HepG2 (cell line): ENCODE results near the gene PTH. TPM values are rescaled to one million over a fixed set of nuclear protein-coding genes. Genes with fewer than 3 reads are reported as not detected.

Experiments used
- ATAC-seq: fragments of 200-7000 bp; cut with Tn5 transposase; 3 replicates; pipeline ENCODE4 v1.9.1; 2020; ENCODE audit warnings: mild to moderate bottlenecking, moderate library complexity
- BruUV-seq: library from RNA; stranded (reverse); fragments of 400-500 nt; replicated peaks from 2 replicates; lab custom pipeline; 2021; lab: Mats Ljungman, UMichigan
- CTCF ChIA-PET: fragments of 300-600 bp; formaldehyde crosslinking; extraction: SDS; loops from one replicate; lab custom pipeline; 2021; ENCODE audit warnings: low total read pairs, inconsistent platforms, low intra/inter-chr PET ratio; lab: Yijun Ruan, JAX
- POLR2A ChIA-PET: fragments of 350-600 bp; sonication (Branson Sonifier 250); formaldehyde crosslinking; loops from one replicate; lab custom pipeline; 2020; ENCODE audit warnings: antibody characterized with exemption, inconsistent platforms; lab: Yijun Ruan, JAX
- DNase-seq: peaks from one replicate; pipeline ENCODE4 v3.0.0-alpha.2; 2015; ENCODE audit warnings: low spot score
- FAIRE-seq: peaks from 3 replicates; lab custom pipeline; 2011; peaks lifted over from hg19 to GRCh38; lab: Jason Lieb, UNC
- H2AFZ ChIP-seq: one replicate; pipeline ENCODE4 v1.6.1; 2011; ENCODE audit warnings: low read length, inconsistent platforms
- H3K27ac ChIP-seq: fragments of 300-600 bp; 3 replicates; pipeline ENCODE4 v1.8.0; 2011; ENCODE audit warnings: mixed run types, mild to moderate bottlenecking, mixed read lengths, low read length, inconsistent platforms; ENCODE audit not compliant: insufficient read depth; ENCODE audit errors: extremely low read length
- H3K27me3 ChIP-seq, 2 experiments: fragments of 200-600 bp in 1 of 2; 2 replicates in 1 of 2; 3 replicates in 1 of 2; pipeline versions ENCODE4 v1.6.0 to v1.8.0; 2011; ENCODE audit warnings: low read length in 2 of 2, mild to moderate bottlenecking in 2 of 2, moderate library complexity in 2 of 2, inconsistent platforms in 1 of 2; ENCODE audit not compliant: insufficient read depth in 2 of 2, control insufficient read depth in 1 of 2
- H3K36me3 ChIP-seq, 2 experiments: fragments of 200-600 bp in 1 of 2; replicated peaks in 1 of 2; 2 replicates in 1 of 2; 3 replicates in 1 of 2; pipeline versions ENCODE4 v1.5.1 to v1.8.0; 2011; ENCODE audit warnings: low read length in 2 of 2, inconsistent platforms in 1 of 2; ENCODE audit not compliant: insufficient read depth in 2 of 2, control insufficient read depth in 1 of 2
- H3K4me1 ChIP-seq: 2 replicates; pipeline ENCODE4 v1.5.1; 2012; ENCODE audit warnings: low read length, inconsistent platforms; ENCODE audit not compliant: insufficient read depth
- H3K4me2 ChIP-seq: 2 replicates; pipeline ENCODE4 v1.6.0; 2011; ENCODE audit warnings: low read depth, low read length, inconsistent platforms
- H3K4me3 ChIP-seq, 3 experiments: fragments of 200-600 bp in 1 of 3; sonication (generic), shearing (Covaris generic) in 1 of 3; replicated peaks in 1 of 3; 2 replicates each; pipeline ENCODE4 v1.5.1; 2011 to 2016; ENCODE audit warnings: low read length in 3 of 3, inconsistent platforms in 2 of 3, low read depth in 2 of 3, mild to moderate bottlenecking in 2 of 3, control low read depth in 1 of 3, mixed read lengths in 1 of 3; ENCODE audit not compliant: insufficient read depth in 1 of 3
- H3K79me2 ChIP-seq: one replicate; pipeline ENCODE4 v1.6.1; 2011; ENCODE audit warnings: low read length, inconsistent platforms; ENCODE audit not compliant: insufficient read depth
- H3K9ac ChIP-seq: 2 replicates; pipeline ENCODE4 v1.6.0; 2011; ENCODE audit warnings: mild to moderate bottlenecking, low read depth, low read length, inconsistent platforms; ENCODE audit not compliant: insufficient read depth
- H3K9me3 ChIP-seq: 2 replicates; pipeline ENCODE4 v1.5.1; 2012; ENCODE audit warnings: mild to moderate bottlenecking, low read length
- H4K20me1 ChIP-seq: 2 replicates; pipeline ENCODE4 v1.6.0; 2011; ENCODE audit warnings: inconsistent platforms, mild to moderate bottlenecking, low read length, moderate library complexity; ENCODE audit not compliant: insufficient read depth
- CTCF ChIP-seq: sonication (generic); formaldehyde crosslinking; IDR thresholded peaks from 2 replicates; pipeline ENCODE4 v1.5.0; 2020; ENCODE audit warnings: mild to moderate bottlenecking, missing genetic modification reagents, moderate library complexity
- ELF3 ChIP-seq: IDR thresholded peaks from 2 replicates; pipeline ENCODE4 v1.6.1; 2016; ENCODE audit warnings: missing genetic modification reagents, missing compliant biosample characterization
- NFIB ChIP-seq: sonication (generic); formaldehyde crosslinking; IDR thresholded peaks from 2 replicates; pipeline ENCODE4 v1.9.0; 2021; ENCODE audit warnings: missing genetic modification reagents, mild to moderate bottlenecking, borderline replicate concordance
- SMYD3 ChIP-seq: sonication (generic); formaldehyde crosslinking; IDR thresholded peaks from 2 replicates; pipeline ENCODE4 v1.8.1; 2023; ENCODE audit warnings: mild to moderate bottlenecking, missing genetic modification reagents
- SOX13 ChIP-seq, 3 experiments: fragments of 450-650 bp in 1 of 3; sonication (generic) in 1 of 3; formaldehyde crosslinking in 1 of 3; IDR thresholded peaks in 2 of 3; conservative IDR thresholded peaks in 1 of 3; 2 replicates each; pipeline versions ENCODE4 v1.5.0 to v1.6.1; 2016 to 2020; ENCODE audit warnings: antibody characterized with exemption in 1 of 3, mild to moderate bottlenecking in 1 of 3, missing compliant biosample characterization in 1 of 3, missing genetic modification reagents in 1 of 3, moderate library complexity in 1 of 3
- SP4 ChIP-seq: sonication (generic); formaldehyde crosslinking; IDR thresholded peaks from 2 replicates; pipeline ENCODE4 v1.8.1; 2023; ENCODE audit warnings: mild to moderate bottlenecking, missing genetic modification reagents
- ZNF12 ChIP-seq: sonication (generic); formaldehyde crosslinking; IDR thresholded peaks from 2 replicates; pipeline ENCODE4 v1.5.0; 2020; ENCODE audit warnings: missing genetic modification reagents
- ZNF709 ChIP-seq: sonication (generic); formaldehyde crosslinking; IDR thresholded peaks from 2 replicates; pipeline ENCODE4 v1.5.0; 2020; ENCODE audit warnings: mild to moderate bottlenecking, missing genetic modification reagents
- WGBS: methylation state at CpG from one replicate; pipeline ENCODE4 v1.1.6; 2017; ENCODE audit warnings: low lambda C conversion rate; 5-methylcytosine and 5-hydroxymethylcytosine counted together
- in situ Hi-C: cut with HindIII; loops from 2 replicates; pipeline ENCODE4 v1.10.0; 2017; ENCODE audit warnings: low pct_unique_long_range_greater_than_20kb; ENCODE audit not compliant: extremely low pct_ligation_motif_present
- intact Hi-C: fragments of 100-400 bp; cut with micrococcal nuclease; formaldehyde crosslinking; loops from one replicate; pipeline ENCODE4 v1.10.0; 2022; ENCODE audit not compliant: unreplicated experiment
- polyA plus RNA-seq, 8 experiments: library from polyadenylated mRNA; depleted of rRNA in 3 of 8; stranded (reverse) in 7 of 8; unstranded in 1 of 8; fragments of >200 nt; fragmentation: Illumina TruSeq in 4 of 8; extraction: Trizol in 4 of 8; gene quantifications; 2 replicates each; pipeline versions ENCODE4 v1.2.1 to v1.2.3, GENCODE V29; 2011 to 2016; ENCODE audit warnings: low read depth in 4 of 8, missing spikeins in 1 of 8, mixed read lengths in 1 of 8; ENCODE audit not compliant: insufficient read depth in 1 of 8
- total RNA-seq, 5 experiments: library from RNA; depleted of rRNA; stranded (reverse); fragments of >200 nt; fragmentation: Illumina TruSeq; extraction: Trizol; gene quantifications; 2 replicates each; pipeline ENCODE4 v1.2.3, GENCODE V29; 2016; ENCODE audit warnings: low read depth in 1 of 5
- TF ChIP-seq, protein P1 (sequence below): IDR thresholded peaks from 2 replicates; pipeline ENCODE4 v1.6.1; 2016; ENCODE audit warnings: low read depth, borderline replicate concordance

The PTH gene
- total and polyA plus RNA-seq, 2 of the 13 experiments (the other 11 are each of a cell fraction or from before 2014, with no cell fraction given): not detected

DNA sequence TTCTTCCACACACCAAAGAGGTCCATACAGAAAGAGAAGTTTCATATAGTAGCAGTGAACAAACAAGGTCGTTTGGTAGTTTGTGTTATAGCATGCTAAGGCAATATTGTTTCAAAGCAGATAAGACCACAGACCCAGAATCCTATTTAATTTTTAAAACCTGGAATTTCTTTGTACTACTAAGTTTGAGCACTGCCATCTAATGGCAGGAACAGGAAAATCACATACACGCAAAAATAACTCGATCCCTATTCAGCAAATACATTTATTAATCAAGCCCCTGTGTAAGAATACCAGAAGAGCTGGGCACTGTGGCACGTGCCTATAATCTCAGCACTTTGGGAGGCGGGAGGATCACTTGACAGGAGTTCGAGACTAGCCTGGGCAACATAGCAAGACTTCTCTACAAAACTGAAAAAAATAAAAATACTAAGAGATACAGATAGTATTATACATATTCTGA lies 29.9 kb downstream of the PTH start:
- no TSS peak for BruUV-seq
- peaks cover 35% of the 10 kb centered on the region for H3K4me1 ChIP-seq
- H4K20me1 ChIP-seq: no peaks in the 10 kb centered on the region
- peak overlapping the region; percentile 76 for H2AFZ ChIP-seq
- ATAC-seq (no peak), DNase-seq (peak; percentile 27), FAIRE-seq (no peak)
- peaks cover 0 to 4% of the 10 kb centered on the region in 2 experiments; a peak in 2 of 5 replicates for H3K27me3 ChIP-seq
- H3K9ac ChIP-seq: no peak overlapping the region; the same call in 1 of the 2 replicates
- ChIA-PET CTCF (no interaction called here), POLR2A (interaction anchor here (0.9 kb wide), 1 partner anchor 22 kb away, joined by 3 read pairs; no protein-coding TSS in a partner anchor)
- intact Hi-C loops: loop anchor here (10.0 kb wide), 1 partner anchor 251 kb away; no protein-coding TSS in a partner anchor
- H3K4me2 ChIP-seq: peak overlapping the region; percentile 53
- no peak for TF ChIP-seq SMYD3
- peak; percentile 58 for TF ChIP-seq CTCF
- 0% methylated on average over 6 of the region's 6 CpGs for WGBS
- H3K9me3 ChIP-seq: no peaks in the 10 kb centered on the region
- H3K27ac ChIP-seq: no peak overlapping the region
- in situ Hi-C loops: no loop called here
- H3K79me2 ChIP-seq: peaks cover 13% of the 10 kb centered on the region
- no peak overlapping the region for H3K4me3 ChIP-seq
- H3K36me3 ChIP-seq: no peaks in the 10 kb centered on the region

- POLR2A ChIA-PET: interaction anchor here (1.1 to 2.0 kb wide), 4 partner anchors 14 to 1087 kb away, joined by 3 to 12 read pairs (median 6); no protein-coding TSS in a partner anchor
- Histone ChIP-seq H3K4me2 (peak overlapping the region; percentile 95), H3K4me3 (peak overlapping the region; percentile 82 to 88 (median 84)), H3K27ac (peak overlapping the region; percentile 75), H3K4me1 (peaks cover 30% of the 10 kb centered on the region), H2AFZ (peak overlapping the region; percentile 72), H3K9ac (peak overlapping the region; percentile 86), H3K27me3 (no peaks in the 10 kb centered on the region; a peak in 1 of 5 replicates), H4K20me1 (no peaks in the 10 kb centered on the region), H3K36me3 (no peaks in the 10 kb centered on the region), H3K9me3 (no peaks in the 10 kb centered on the region), H3K79me2 (peaks cover 25% of the 10 kb centered on the region)
- in situ Hi-C loops: no loop called here
- no TSS peak for BruUV-seq
- no peak for FAIRE-seq
- ATAC-seq: no peak
- intact Hi-C loops: loop anchor here (1.0 to 10.0 kb wide), 2 partner anchors 23 to 249 kb away; no protein-coding TSS in a partner anchor
- TF ChIP-seq, protein P1, sequence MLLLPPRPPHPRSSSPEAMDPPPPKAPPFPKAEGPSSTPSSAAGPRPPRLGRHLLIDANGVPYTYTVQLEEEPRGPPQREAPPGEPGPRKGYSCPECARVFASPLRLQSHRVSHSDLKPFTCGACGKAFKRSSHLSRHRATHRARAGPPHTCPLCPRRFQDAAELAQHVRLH (CRISPR knock-in tag): no peak
- TF ChIP-seq ZNF709 (CRISPR knock-in tag): 0 out of 2 replicates have a peak, but pooled peaks have one; percentile 32
- no peak for TF ChIP-seq ELF3 (CRISPR knock-in tag)
- TF ChIP-seq ZNF12: peak; percentile 39; the same call in 1 of the 2 replicates
- no peak for TF ChIP-seq NFIB (CRISPR knock-in tag)
- TF ChIP-seq SP4 (CRISPR knock-in tag): no peak
- no peak for TF ChIP-seq SOX13 (IDR thresholded peaks at IDR 0.05)
- 0 out of 4 replicates have a peak, but pooled peaks of 1 of the 2 experiments have one; percentile 4 for TF ChIP-seq SOX13 (CRISPR knock-in tag; conservative IDR thresholded peaks at IDR 0.05 in 1 of 2, IDR thresholded peaks at IDR 0.05 in 1 of 2)
- DNase-seq: no peak
- CTCF ChIA-PET: no interaction called here
- 23% methylated on average over 12 of the region's 12 CpGs for WGBS
Observed at GRCh38 chr11:13463779-13464290, 32.0 kb downstream of the PTH start.
